Osteocyte (in vitro differentiated cells): ENCODE results near the gene CHRND. TPM values are rescaled to one million over a fixed set of nuclear protein-coding genes. Genes with fewer than 3 reads are reported as not detected.

Experiments
- DNase-seq: peaks from one replicate; pipeline ENCODE4 v3.0.0; 2021; ENCODE audit warnings: mixed read lengths; ENCODE audit not compliant: unreplicated experiment; ENCODE audit errors: extremely low spot score
- H3K27ac Mint-ChIP-seq: one replicate; pipeline ENCODE4 v1.8.0; 2021; ENCODE audit warnings: mild to moderate bottlenecking, mixed read lengths; ENCODE audit not compliant: unreplicated experiment
- H3K27me3 Mint-ChIP-seq: one replicate; pipeline ENCODE4 v1.8.0; 2021; ENCODE audit warnings: mixed read lengths; ENCODE audit not compliant: unreplicated experiment
- H3K36me3 Mint-ChIP-seq: one replicate; pipeline ENCODE4 v1.8.0; 2021; ENCODE audit warnings: mixed read lengths; ENCODE audit not compliant: unreplicated experiment
- H3K4me1 Mint-ChIP-seq: one replicate; pipeline ENCODE4 v1.8.0; 2021; ENCODE audit warnings: mixed read lengths; ENCODE audit not compliant: unreplicated experiment
- H3K4me3 Mint-ChIP-seq: one replicate; pipeline ENCODE4 v1.8.0; 2021; ENCODE audit warnings: mild to moderate bottlenecking, moderate library complexity, mixed read lengths; ENCODE audit not compliant: unreplicated experiment
- H3K9me3 Mint-ChIP-seq: one replicate; pipeline ENCODE4 v1.8.0; 2021; ENCODE audit warnings: mixed read lengths; ENCODE audit not compliant: unreplicated experiment
- total RNA-seq: library from RNA; stranded (reverse); gene quantifications from 2 replicates; pipeline ENCODE4 v1.2.1, GENCODE V29; 2021
- TF ChIP-seq, protein P1 (sequence below): fragments of 200-600 bp; sonication (generic); IDR thresholded peaks from 2 replicates; pipeline ENCODE4 v1.5.0; 2021; ENCODE audit warnings: antibody characterized with exemption, mild to moderate bottlenecking, moderate library complexity

CHRND gene
- total RNA-seq, 1 donor from 2014 or later: not detected

DNA sequence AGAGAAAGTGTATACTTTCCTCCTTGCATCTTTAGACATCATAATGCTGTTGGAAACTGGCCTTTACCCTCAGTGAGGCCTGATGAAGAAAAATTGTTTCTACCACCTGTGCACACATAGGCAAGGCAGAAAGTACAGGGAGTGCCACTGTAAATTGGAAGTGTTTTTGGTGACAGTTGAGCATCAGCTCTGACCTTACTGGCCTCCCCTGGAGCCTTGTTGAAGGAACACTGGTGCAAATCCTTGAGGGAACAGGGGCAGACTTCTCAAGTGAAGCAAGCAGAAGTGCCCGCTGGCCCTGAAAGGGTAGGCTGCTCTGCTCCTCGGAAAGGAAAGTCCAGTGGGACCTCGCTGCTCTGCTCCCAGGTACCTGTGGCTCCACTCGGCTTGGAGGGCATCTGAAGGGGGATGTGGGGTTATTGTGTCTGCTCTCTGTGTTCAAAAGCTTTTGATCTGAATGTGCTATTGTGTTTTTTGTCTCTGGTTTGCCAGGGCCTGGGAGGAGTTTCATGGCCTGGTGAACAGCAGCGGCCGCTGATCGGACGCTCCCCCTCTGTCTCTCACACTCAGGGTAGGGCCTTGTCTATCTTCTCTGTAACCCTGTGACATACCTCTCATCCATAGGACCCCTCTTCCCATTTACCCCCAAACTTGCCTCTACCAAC is 47.9 kb downstream of the CHRND start:
- no peak overlapping the region for H3K4me3 Mint-ChIP-seq
- no peaks in the 10 kb centered on the region for H3K27me3 Mint-ChIP-seq
- H3K4me1 Mint-ChIP-seq: peaks cover 24% of the 10 kb centered on the region
- TF ChIP-seq, protein P1, sequence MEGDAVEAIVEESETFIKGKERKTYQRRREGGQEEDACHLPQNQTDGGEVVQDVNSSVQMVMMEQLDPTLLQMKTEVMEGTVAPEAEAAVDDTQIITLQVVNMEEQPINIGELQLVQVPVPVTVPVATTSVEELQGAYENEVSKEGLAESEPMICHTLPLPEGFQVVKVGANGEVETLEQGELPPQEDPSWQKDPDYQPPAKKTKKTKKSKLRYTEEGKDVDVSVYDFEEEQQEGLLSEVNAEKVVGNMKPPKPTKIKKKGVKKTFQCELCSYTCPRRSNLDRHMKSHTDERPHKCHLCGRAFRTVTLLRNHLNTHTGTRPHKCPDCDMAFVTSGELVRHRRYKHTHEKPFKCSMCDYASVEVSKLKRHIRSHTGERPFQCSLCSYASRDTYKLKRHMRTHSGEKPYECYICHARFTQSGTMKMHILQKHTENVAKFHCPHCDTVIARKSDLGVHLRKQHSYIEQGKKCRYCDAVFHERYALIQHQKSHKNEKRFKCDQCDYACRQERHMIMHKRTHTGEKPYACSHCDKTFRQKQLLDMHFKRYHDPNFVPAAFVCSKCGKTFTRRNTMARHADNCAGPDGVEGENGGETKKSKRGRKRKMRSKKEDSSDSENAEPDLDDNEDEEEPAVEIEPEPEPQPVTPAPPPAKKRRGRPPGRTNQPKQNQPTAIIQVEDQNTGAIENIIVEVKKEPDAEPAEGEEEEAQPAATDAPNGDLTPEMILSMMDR: no peak
- no peaks in the 10 kb centered on the region for H3K9me3 Mint-ChIP-seq
- H3K36me3 Mint-ChIP-seq: peaks cover 34% of the 10 kb centered on the region
- no peak for DNase-seq
- H3K27ac Mint-ChIP-seq: peak overlapping the region; percentile 3

DNA sequence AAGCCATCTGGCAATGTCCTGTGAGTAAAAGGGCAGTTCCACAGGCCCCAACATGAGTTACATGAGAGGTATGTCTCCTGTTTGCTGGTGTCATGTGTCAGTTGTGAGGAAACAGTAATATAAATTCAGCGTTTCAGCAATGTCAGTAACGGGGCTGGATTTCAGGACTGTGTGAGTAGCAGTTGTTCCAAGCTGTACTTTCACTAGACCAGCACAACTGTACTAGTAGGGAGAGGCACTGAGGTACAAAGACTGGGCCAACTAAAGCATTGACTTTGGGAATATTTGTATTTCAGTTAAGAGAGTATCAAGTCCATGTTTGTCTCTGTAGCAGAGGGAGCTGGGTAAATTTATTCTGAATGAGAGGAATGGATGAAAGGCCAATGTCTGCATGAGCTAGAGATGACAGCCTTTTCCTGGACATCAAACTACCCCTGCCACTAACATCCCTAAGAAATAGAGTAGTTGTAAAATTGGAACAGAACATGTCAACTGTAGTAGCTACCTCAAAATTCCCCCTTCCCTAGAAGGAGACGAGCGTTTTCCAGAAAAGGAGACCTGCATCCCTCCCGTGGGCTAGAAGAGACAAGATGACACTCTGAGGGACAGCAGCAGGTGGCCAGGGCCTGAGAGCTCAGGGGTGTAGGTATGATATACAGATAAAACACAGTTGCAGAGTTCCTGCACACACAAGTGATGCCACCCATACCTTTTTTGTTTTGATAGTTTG is 48.9 kb downstream of the CHRND start:
- no peak overlapping the region for H3K27ac Mint-ChIP-seq
- DNase-seq: no peak

DNA sequence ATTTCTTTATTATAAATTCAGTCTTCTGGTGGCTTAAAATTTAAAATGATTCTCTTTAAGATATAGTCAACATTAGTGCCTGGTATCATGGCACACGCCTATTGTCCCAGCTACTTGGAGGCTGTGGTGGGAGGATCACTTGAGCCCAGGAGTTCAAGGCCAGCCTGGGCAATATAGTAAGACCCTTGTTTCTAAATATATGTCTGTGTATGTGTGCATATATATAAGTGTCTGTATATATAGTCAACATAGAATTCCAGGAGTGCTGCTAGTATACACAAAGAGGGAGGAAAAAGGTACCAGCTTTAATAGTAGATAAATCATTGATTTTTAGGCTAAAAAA is 49.4 kb downstream of the CHRND start:
- TF ChIP-seq, protein P1: no peak
- Mint-ChIP-seq H3K27ac (no peak overlapping the region), H3K4me3 (no peak overlapping the region)

More for the DNA sequence above, 48.9 kb downstream of the CHRND start:
- TF ChIP-seq, protein P1: no peak
- H3K27me3 Mint-ChIP-seq: no peaks in the 10 kb centered on the region
- peaks cover 24% of the 10 kb centered on the region for H3K4me1 Mint-ChIP-seq
- no peak overlapping the region for H3K4me3 Mint-ChIP-seq
- H3K9me3 Mint-ChIP-seq: no peaks in the 10 kb centered on the region
- H3K36me3 Mint-ChIP-seq: peaks cover 26% of the 10 kb centered on the region

DNA sequence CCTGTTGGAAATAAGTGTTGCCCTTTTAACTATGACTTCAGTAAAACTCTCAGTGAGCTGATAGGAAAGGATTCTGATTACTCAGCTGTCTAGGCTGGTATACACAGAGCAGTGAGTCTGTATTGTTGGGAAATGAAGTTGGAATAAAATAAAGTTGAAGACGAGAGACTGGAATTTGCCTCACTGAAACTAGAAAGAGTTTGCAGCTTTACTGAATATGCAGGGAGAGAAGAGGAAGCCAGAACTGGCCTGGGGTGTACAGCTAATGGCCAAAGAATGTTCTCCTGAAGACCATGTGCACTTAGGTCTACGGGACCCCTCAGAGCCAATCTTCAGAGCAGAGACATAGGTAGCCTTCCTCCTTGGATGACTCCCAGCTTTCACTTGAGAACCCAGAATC is 51.0 kb downstream of the CHRND start:
- H3K4me1 Mint-ChIP-seq: peaks cover 16% of the 10 kb centered on the region
- no peaks in the 10 kb centered on the region for H3K9me3 Mint-ChIP-seq
- no peak for DNase-seq
- TF ChIP-seq, protein P1: no peak
- H3K27me3 Mint-ChIP-seq: no peaks in the 10 kb centered on the region
- peak overlapping the region; percentile 31 for H3K27ac Mint-ChIP-seq
- H3K36me3 Mint-ChIP-seq: peaks cover 28% of the 10 kb centered on the region
- H3K4me3 Mint-ChIP-seq: no peak overlapping the region

More for the DNA sequence above, 49.4 kb downstream of the CHRND start:
- H3K36me3 Mint-ChIP-seq: peaks cover 22% of the 10 kb centered on the region
- no peaks in the 10 kb centered on the region for H3K9me3 Mint-ChIP-seq
- DNase-seq: no peak
- H3K4me1 Mint-ChIP-seq: peaks cover 24% of the 10 kb centered on the region
- no peaks in the 10 kb centered on the region for H3K27me3 Mint-ChIP-seq

DNA sequence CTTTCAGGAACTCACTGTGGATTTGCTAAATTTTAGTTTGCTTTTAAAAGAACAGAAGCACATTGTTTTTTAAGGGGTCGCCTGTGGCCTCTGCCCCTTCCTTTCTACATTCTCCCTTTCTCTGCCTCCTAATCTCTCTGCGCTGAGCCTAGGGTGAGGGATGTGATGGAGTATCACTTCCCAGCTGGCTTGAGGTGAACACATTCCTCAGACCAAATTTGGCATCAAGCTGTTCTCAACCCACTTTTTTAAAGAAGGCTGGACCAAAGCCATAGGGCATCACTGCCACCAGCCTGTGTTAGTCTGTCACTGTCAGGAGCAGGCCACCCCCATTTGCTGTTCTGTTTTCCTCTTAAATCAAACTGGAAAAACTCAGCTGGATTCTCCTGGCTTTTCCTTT is 51.9 kb downstream of the CHRND start:
- no peak for DNase-seq
- Mint-ChIP-seq H3K27me3 (no peaks in the 10 kb centered on the region), H3K9me3 (no peaks in the 10 kb centered on the region), H3K4me3 (no peak overlapping the region), H3K27ac (no peak overlapping the region), H3K36me3 (peaks cover 31% of the 10 kb centered on the region), H3K4me1 (peaks cover 16% of the 10 kb centered on the region)
- TF ChIP-seq, protein P1: no peak
